Measurements from ENCODE around the gene CYP2B6.

DNA sequence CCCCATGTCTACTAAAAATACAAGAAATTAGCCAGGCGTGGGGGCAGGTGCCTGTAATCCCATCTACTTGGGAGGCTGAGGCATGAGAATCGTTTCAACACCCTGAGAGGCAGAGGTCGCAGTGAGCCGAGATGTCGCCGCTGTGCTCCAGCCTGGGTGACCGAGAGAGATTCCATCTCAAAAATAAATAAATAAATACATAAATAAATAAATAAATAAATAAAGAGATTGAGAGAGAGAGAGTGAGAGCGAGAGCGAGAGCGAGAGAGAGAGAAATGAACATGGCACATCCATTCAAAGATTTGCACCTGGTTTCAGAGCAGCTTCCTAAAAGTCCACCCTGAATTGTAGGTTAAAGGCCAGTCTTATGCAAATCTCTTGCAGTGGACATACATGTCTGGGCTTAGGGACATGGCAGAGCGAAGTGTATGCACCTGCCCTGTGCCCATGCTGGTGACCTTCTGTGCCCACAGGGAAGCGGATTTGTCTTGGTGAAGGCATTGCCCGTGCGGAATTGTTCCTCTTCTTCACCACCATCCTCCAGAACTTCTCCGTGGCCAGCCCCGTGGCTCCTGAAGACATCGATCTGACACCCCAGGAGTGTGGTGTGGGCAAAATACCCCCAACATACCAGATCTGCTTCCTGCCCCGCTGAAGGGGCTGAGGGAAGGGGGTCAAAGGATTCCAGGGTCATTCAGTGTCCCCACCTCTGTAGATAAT is 42.3 kb upstream of the CYP2B6 start:
- TF ChIP-seq EZH2phosphoT487 (IDR thresholded peaks at IDR 0.05; ENCODE audit: borderline replicate concordance): no peak
- TF ChIP-seq, protein P1, sequence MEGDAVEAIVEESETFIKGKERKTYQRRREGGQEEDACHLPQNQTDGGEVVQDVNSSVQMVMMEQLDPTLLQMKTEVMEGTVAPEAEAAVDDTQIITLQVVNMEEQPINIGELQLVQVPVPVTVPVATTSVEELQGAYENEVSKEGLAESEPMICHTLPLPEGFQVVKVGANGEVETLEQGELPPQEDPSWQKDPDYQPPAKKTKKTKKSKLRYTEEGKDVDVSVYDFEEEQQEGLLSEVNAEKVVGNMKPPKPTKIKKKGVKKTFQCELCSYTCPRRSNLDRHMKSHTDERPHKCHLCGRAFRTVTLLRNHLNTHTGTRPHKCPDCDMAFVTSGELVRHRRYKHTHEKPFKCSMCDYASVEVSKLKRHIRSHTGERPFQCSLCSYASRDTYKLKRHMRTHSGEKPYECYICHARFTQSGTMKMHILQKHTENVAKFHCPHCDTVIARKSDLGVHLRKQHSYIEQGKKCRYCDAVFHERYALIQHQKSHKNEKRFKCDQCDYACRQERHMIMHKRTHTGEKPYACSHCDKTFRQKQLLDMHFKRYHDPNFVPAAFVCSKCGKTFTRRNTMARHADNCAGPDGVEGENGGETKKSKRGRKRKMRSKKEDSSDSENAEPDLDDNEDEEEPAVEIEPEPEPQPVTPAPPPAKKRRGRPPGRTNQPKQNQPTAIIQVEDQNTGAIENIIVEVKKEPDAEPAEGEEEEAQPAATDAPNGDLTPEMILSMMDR (conservative IDR thresholded peaks at IDR 0.05; ENCODE audit: low read length): no peak

Data from Loucy (cell line).